GM13976 (cell line): ENCODE data around the gene TNS1.

Experiments used
- DNase-seq: peaks from one replicate; pipeline ENCODE4 v3.0.0; 2012; ENCODE audit warnings: low spot score
- CTCF ChIP-seq: IDR thresholded peaks from 2 replicates; pipeline ENCODE4 v1.5.1; 2012; ENCODE audit warnings: borderline replicate concordance, mild to moderate bottlenecking; ENCODE audit not compliant: insufficient read depth; ENCODE audit errors: extremely low read depth, missing control alignments, control extremely low read depth
- in situ Hi-C: fragments of 300-500 bp; cut with MboI; formaldehyde crosslinking; loops from one replicate; pipeline ENCODE4 v1.12.0; 2022; ENCODE audit warnings: low sequenced_read_pairs, mixed read lengths, inconsistent platforms; ENCODE audit not compliant: unreplicated experiment

TNS1 gene

GRCh38 chr2:217849154-217849975 is 153.4 kb downstream of the TNS1 start:
- DNase-seq = no peak
- in situ Hi-C loops = no loop called here
- no peak for TF ChIP-seq CTCF

- no peak for DNase-seq
- in situ Hi-C loops = no loop called here
- no peak for TF ChIP-seq CTCF
Measured at GRCh38 chr2:217848351-217848957, 154.3 kb downstream of the TNS1 start.

- DNase-seq = no peak
- in situ Hi-C loops = no loop called here
Measured at GRCh38 chr2:217847552-217848350, 155.0 kb downstream of the TNS1 start.

GRCh38 chr2:217847115-217847514 is 155.7 kb downstream of the TNS1 start:
- in situ Hi-C loops = no loop called here
- no peak for DNase-seq
- no peak for TF ChIP-seq CTCF

More at GRCh38 chr2:217847552-217848350, 155.0 kb downstream of the TNS1 start:
- no peak for TF ChIP-seq CTCF

DNA sequence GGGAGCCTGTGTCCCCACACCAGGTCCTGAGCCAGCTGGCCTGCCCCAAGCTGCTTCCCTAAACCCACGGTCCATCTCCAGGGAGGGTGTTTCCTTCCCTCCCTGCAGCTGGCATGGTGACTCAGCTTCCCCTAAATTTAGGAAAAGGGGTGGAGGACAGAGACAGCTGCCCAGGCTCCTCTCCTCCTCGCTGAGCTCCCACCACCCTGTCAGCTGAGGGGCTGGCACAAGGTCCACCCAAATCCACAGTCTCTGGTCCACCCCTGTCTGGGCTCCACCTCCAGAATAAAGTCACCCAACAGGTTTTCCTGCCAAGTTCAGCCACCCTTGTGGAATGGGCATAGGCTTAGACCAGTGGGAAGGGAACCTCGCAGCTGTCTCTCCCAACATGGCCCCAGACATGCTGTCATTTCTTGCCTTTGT is 156.5 kb downstream of the TNS1 start:
- DNase-seq = no peak
- TF ChIP-seq CTCF = no peak
- in situ Hi-C loops = no loop called here

GRCh38 chr2:217845301-217845700 is 157.5 kb downstream of the TNS1 start:
- in situ Hi-C loops = no loop called here
- TF ChIP-seq CTCF = no peak
- no peak for DNase-seq
